Omental fat pad (tissue), 4 donors: ENCODE data around the gene MEF2D. TPM values are rescaled to one million over a fixed set of nuclear protein-coding genes. Genes with fewer than 3 reads are reported as not detected.

Experiments
- ATAC-seq: fragments of 150-250 bp; one replicate; pipeline ENCODE4 v1.9.1; 2016; ENCODE audit warnings: mild to moderate bottlenecking, moderate library complexity; ENCODE audit not compliant: low FRiP score
- DNase-seq: peaks from one replicate; pipeline ENCODE4 v3.0.0-alpha.2; 2019; ENCODE audit warnings: low spot score
- total RNA-seq, 4 donors: library from RNA; depleted of rRNA; stranded (reverse); fragments of >200 nt; gene quantifications; one replicate each; pipeline ENCODE4 v1.1.0, GENCODE V29; 2016
- TF ChIP-seq, protein P1 (sequence below), 3 donors: fragments of 450-650 bp; IDR thresholded peaks; one replicate each; pipeline ENCODE4 v1.5.1; 2016 to 2017; ENCODE audit warnings: antibody characterized with exemption in 3 of 3, mild to moderate bottlenecking in 3 of 3, moderate library complexity in 2 of 3

The MEF2D gene
- total RNA-seq, 4 donors from 2014 or later = 22.8 to 33.8 (median 28.1) TPM

DNA sequence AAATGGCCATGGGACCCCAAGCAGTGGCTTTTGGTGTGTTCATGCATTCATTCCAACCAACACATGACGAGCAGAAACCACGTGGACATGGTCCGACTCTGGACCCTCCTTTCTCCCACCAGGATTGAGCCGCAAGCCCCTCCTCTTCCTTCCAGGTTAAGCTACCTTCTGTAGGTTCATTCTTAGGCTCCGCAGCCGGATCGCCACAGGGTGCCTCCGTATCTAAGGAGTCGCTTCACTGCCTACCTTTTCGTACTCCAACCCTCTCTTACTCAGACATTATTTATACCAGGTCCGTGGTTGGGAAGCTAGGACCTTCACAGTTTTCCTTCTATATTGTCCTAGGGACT is 67.9 kb downstream of the MEF2D start:
- DNase-seq (no peak), ATAC-seq (no peak)
- TF ChIP-seq, protein P1, sequence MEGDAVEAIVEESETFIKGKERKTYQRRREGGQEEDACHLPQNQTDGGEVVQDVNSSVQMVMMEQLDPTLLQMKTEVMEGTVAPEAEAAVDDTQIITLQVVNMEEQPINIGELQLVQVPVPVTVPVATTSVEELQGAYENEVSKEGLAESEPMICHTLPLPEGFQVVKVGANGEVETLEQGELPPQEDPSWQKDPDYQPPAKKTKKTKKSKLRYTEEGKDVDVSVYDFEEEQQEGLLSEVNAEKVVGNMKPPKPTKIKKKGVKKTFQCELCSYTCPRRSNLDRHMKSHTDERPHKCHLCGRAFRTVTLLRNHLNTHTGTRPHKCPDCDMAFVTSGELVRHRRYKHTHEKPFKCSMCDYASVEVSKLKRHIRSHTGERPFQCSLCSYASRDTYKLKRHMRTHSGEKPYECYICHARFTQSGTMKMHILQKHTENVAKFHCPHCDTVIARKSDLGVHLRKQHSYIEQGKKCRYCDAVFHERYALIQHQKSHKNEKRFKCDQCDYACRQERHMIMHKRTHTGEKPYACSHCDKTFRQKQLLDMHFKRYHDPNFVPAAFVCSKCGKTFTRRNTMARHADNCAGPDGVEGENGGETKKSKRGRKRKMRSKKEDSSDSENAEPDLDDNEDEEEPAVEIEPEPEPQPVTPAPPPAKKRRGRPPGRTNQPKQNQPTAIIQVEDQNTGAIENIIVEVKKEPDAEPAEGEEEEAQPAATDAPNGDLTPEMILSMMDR (IDR thresholded peaks at IDR 0.05) = no peak

DNA sequence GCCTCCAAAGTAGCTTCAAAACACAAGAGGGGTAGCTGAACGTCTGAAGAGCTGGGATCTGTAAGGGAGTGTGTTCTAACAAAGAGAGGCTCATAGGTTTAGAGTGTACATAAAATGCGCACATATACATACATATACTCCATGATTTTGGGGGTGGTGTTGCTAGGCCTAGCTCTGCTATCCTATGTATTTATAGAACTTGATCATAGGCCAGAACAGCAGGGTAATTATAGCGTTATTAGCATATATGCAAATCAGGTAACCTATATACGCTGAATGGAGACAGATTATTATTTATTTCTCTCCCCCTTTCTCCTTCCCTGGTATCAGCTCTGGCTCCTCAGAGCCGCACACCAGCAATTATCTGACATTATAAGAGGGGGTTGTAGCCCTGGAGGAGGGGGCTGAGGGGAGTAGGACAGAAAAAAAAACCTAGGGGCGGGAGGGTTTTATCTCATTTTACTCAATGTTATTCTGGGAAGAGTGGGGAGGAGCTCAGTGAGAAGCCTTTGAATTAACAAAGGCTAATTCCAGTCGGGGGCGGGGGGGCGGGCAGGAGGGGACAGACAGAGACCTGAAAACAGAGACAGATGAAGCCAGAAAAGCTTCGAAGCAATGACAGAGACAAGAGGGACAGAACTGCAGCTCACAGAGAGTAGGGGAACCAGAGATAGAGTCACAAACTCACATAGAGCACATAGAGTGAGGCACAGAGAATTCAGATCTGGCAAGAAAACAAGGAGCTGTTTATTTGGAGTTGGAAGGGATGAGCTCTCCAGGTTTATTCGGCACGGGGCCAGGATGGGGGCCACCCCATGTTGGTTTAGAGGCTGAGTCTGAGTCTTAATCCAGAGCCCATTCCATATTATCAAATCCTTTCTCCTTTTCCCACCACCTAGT is 68.6 kb downstream of the MEF2D start:
- no peak for DNase-seq
- ATAC-seq = no peak
- TF ChIP-seq, protein P1 (IDR thresholded peaks at IDR 0.05) = no peak

DNA sequence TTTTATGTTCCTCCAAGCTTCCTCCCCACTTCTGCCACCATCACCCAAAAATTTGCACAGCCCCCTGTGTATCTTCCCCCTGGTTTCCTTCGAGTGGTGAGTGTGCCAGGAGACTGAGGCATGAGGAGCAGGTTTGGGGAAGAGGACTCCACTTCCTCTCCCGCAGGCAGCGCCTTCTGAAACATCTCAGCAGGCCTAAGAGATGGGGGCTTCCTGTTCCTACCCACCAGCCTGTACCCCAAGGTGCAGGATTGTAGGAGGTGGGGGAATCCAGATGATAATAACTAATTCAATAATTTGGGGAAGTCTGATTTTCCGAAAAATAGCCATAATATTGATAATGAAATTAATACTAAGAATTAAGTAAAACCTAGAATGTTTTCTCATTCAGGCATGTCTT is 69.2 kb downstream of the MEF2D start:
- TF ChIP-seq, protein P1 (IDR thresholded peaks at IDR 0.05) = no peak
- DNase-seq (no peak), ATAC-seq (no peak)

DNA sequence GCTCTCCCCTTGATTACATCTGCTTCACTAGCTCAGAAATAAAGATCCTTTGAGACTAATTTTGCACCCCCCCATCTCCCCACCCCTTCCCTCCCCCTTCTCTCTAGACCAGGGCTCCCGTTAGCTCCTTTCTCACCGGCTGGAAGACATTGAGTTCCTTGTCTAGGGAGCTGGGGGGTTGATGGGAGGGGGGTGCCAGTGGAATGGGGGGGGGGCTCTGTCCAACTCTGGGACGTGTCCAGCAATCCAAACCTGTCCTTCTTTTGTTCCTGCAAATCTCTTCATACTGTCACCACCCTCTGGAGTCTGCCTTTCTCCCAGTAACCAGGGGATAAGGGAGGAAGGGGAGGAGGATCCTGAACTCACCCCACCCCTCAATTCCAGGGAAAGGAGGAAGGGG is 69.7 kb downstream of the MEF2D start:
- DNase-seq (no peak), ATAC-seq (no peak)
- TF ChIP-seq, protein P1 (IDR thresholded peaks at IDR 0.05) = no peak

DNA sequence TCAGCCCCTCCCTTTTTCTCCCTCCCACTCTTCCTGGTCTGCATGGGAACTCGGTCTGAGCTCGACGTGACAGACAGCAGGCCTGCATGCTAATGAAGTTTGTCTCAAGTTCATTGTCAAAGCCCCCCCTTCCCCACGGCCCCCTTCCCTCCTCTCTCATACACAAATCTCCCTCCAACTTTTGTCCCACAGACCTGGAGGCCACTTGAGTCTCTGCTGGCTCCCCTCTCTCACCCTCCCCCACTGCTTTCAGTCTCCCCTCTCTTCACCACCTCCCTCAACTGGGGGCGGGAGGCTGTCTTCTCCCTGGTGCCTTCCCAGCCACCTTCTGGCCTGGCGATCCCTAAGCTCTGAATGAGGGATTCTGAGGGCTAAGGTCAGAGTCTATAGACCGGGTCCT is 70.3 kb downstream of the MEF2D start:
- TF ChIP-seq, protein P1 (IDR thresholded peaks at IDR 0.05) = no peak
- DNase-seq = no peak

DNA sequence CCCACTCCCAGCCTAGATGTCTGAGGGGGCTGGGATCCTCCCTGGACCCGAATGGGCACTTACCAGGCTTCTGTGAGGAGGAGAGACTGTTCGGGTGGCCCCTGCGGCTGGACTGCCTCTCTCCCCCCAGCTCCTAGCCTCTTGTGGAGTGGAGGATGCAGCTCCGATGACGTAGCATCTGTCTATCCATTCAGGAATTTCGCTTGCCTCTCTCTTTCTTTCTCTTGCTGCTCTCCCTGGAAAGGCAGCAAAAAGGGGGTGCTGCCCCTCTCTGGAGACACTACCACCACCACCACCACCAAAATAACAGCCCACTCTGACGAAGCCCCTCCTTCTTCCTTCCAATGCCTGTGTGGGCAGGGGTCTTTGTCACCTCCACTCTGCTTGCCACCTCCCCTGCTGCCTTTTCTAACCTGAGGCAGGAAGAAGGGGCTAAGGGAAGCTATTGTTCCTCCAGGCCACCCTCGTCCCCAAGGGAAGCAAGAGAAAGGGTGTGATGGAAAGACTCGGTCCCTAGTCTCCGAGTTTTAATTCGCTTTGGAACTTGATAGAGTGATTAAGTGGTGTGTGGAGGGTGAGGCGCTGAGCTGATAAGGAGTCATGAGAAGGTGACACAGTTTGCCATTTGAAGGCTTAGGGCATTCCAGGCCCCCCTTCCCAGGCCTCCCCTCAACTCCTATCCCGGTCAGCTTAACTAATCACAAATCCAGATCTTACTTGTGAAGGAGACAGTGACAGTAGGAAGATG is 71.1 kb downstream of the MEF2D start:
- ATAC-seq (no peak), DNase-seq (no peak)
- TF ChIP-seq, protein P1 (IDR thresholded peaks at IDR 0.05) = no peak

More for the DNA sequence above, 70.3 kb downstream of the MEF2D start:
- ATAC-seq = no peak
